Smooth muscle cell (in vitro differentiated cells): ENCODE measurements around the gene CLASP2. TPM values are rescaled to one million over a fixed set of nuclear protein-coding genes. Genes with fewer than 3 reads are reported as not detected.
"Not testable (repeated sequence)": the region's sequence is repeated elsewhere in the genome, so short reads cannot be mapped to it uniquely, and the experiment has no call there.

Experiments used
- DNase-seq: peaks from one replicate; lab custom pipeline; 2025; ENCODE audit not compliant: unreplicated experiment; lab: John Stamatoyannopoulos, UW
- H2AFZ ChIP-seq: fragments of 200-600 bp; sonication (generic); 2 replicates; pipeline ENCODE4 v1.6.0; 2016; ENCODE audit warnings: antibody characterized with exemption, low read depth, mild to moderate bottlenecking
- H3F3A ChIP-seq: fragments of 200-600 bp; sonication (generic); 2 replicates; pipeline ENCODE4 v1.6.0; 2017; ENCODE audit warnings: antibody characterized with exemption, low read depth
- H3K27ac ChIP-seq: fragments of 200-600 bp; sonication (generic); 2 replicates; pipeline ENCODE4 v1.5.1; 2016; ENCODE audit warnings: low read depth, mild to moderate bottlenecking
- H3K27me3 ChIP-seq: fragments of 200-600 bp; sonication (generic); 2 replicates; pipeline ENCODE4 v1.6.1; 2016; ENCODE audit warnings: low read depth, mild to moderate bottlenecking
- H3K36me3 ChIP-seq: fragments of 200-600 bp; sonication (generic); 2 replicates; pipeline ENCODE4 v1.5.1; 2016; ENCODE audit warnings: low read depth
- H3K4me1 ChIP-seq: fragments of 200-600 bp; sonication (generic); 2 replicates; pipeline ENCODE4 v1.5.1; 2016; ENCODE audit warnings: low read depth
- H3K4me2 ChIP-seq: fragments of 200-600 bp; sonication (generic); 2 replicates; pipeline ENCODE4 v1.6.0; 2016; ENCODE audit warnings: mild to moderate bottlenecking
- H3K4me3 ChIP-seq: fragments of 200-600 bp; sonication (generic); 2 replicates; pipeline ENCODE4 v1.5.1; 2016; ENCODE audit warnings: mild to moderate bottlenecking
- H3K79me2 ChIP-seq: fragments of 200-600 bp; sonication (generic); 2 replicates; pipeline ENCODE4 v1.6.0; 2016; ENCODE audit warnings: low read depth, mild to moderate bottlenecking
- H3K9ac ChIP-seq: fragments of 200-600 bp; sonication (generic); 2 replicates; pipeline ENCODE4 v1.6.0; 2016; ENCODE audit warnings: low read depth
- H3K9me3 ChIP-seq: fragments of 200-600 bp; sonication (generic); replicated peaks from 2 replicates; pipeline ENCODE4 v1.5.1; 2016; ENCODE audit warnings: low read depth
- H4K20me1 ChIP-seq: fragments of 200-600 bp; sonication (generic); 2 replicates; pipeline ENCODE4 v1.6.0; 2016; ENCODE audit warnings: low read depth
- WGBS: methylation state at CpG from one replicate; pipeline ENCODE4 v1.1.7; 2016; ENCODE audit warnings: low lambda C conversion rate; 5-methylcytosine and 5-hydroxymethylcytosine counted together
- polyA plus RNA-seq: library from polyadenylated mRNA; unstranded; fragments of >200 nt; fragmentation: Nextera tagmentation; extraction: Ambion mirVana; gene quantifications from 2 replicates; pipeline ENCODE4 v1.2.1, GENCODE V29; 2016
- total RNA-seq: library from RNA; depleted of rRNA; stranded (reverse); fragments of >200 nt; gene quantifications from 2 replicates; pipeline ENCODE4 v1.2.3, GENCODE V29; 2014
- TF ChIP-seq, protein P1 (sequence below): fragments of 200-600 bp; sonication (generic); IDR thresholded peaks from 2 replicates; pipeline ENCODE4 v1.5.1; 2017; ENCODE audit warnings: borderline replicate concordance, mild to moderate bottlenecking, antibody characterized with exemption; ENCODE audit not compliant: insufficient read depth, poor library complexity, severe bottlenecking

CLASP2 gene
- total and polyA plus RNA-seq, 2 experiments from 2014 or later = 17.9 to 61.4 TPM

GRCh38 chr3:33473813-33474212, 244.2 kb downstream of the CLASP2 start:
- Histone ChIP-seq H3K9ac (no peak overlapping the region), H4K20me1 (no peaks in the 10 kb centered on the region), H3K27me3 (no peaks in the 10 kb centered on the region), H3K4me3 (no peak overlapping the region), H3F3A (no peaks in the 10 kb centered on the region), H3K4me1 (no peaks in the 10 kb centered on the region), H3K79me2 (no peaks in the 10 kb centered on the region), H2AFZ (no peak overlapping the region), H3K9me3 (no peaks in the 10 kb centered on the region), H3K36me3 (no peaks in the 10 kb centered on the region), H3K27ac (no peak overlapping the region), H3K4me2 (no peak overlapping the region)
- WGBS = 100% methylated on average over 2 of the region's 2 CpGs
- DNase-seq = no peak
- TF ChIP-seq, protein P1, sequence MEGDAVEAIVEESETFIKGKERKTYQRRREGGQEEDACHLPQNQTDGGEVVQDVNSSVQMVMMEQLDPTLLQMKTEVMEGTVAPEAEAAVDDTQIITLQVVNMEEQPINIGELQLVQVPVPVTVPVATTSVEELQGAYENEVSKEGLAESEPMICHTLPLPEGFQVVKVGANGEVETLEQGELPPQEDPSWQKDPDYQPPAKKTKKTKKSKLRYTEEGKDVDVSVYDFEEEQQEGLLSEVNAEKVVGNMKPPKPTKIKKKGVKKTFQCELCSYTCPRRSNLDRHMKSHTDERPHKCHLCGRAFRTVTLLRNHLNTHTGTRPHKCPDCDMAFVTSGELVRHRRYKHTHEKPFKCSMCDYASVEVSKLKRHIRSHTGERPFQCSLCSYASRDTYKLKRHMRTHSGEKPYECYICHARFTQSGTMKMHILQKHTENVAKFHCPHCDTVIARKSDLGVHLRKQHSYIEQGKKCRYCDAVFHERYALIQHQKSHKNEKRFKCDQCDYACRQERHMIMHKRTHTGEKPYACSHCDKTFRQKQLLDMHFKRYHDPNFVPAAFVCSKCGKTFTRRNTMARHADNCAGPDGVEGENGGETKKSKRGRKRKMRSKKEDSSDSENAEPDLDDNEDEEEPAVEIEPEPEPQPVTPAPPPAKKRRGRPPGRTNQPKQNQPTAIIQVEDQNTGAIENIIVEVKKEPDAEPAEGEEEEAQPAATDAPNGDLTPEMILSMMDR = no peak

GRCh38 chr3:33467786-33468185, 250.3 kb downstream of the CLASP2 start:
- Histone ChIP-seq H2AFZ (no peak overlapping the region), H3K9me3 (no peaks in the 10 kb centered on the region), H3F3A (no peaks in the 10 kb centered on the region), H3K27me3 (no peaks in the 10 kb centered on the region), H3K4me2 (no peak overlapping the region), H3K9ac (peak overlapping the region; percentile 28), H3K4me3 (no peak overlapping the region), H3K79me2 (no peaks in the 10 kb centered on the region), H3K4me1 (no peaks in the 10 kb centered on the region), H3K36me3 (no peaks in the 10 kb centered on the region), H3K27ac (peak overlapping the region; percentile 53), H4K20me1 (no peaks in the 10 kb centered on the region)
- TF ChIP-seq, protein P1 = no peak
- DNase-seq = no peak
- 66% methylated on average over 3 of the region's 3 CpGs for WGBS

DNA sequence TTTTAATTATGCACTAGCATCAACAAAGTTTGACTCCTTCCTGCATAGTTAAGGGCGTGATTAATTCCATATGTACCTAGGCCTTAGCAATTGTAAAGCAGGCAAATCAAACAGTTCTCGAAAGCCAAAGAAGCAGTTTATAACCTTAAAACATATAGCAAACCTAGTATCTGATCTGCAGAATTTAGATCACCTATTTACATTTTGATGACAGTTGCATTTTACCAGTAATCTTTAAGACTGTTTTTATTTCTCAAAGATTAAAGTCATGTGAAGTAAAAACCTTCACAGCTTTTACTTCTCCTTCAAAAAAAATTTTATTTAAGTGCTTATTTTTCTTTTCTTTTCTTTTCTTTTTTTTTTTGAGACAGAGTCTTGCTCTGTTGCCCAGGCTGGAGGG, 257.0 kb downstream of the CLASP2 start:
- TF ChIP-seq, protein P1 = no peak
- Histone ChIP-seq H3K27me3 (no peaks in the 10 kb centered on the region), H3K9me3 (peaks cover 4% of the 10 kb centered on the region), H3K9ac (no peak overlapping the region), H2AFZ (no peak overlapping the region), H3K27ac (no peak overlapping the region), H3F3A (no peaks in the 10 kb centered on the region), H3K4me3 (no peak overlapping the region), H4K20me1 (no peaks in the 10 kb centered on the region), H3K36me3 (no peaks in the 10 kb centered on the region), H3K79me2 (no peaks in the 10 kb centered on the region), H3K4me2 (no peak overlapping the region), H3K4me1 (no peaks in the 10 kb centered on the region)
- 92% methylated on average over 2 of the region's 2 CpGs for WGBS
- DNase-seq = no peak

DNA sequence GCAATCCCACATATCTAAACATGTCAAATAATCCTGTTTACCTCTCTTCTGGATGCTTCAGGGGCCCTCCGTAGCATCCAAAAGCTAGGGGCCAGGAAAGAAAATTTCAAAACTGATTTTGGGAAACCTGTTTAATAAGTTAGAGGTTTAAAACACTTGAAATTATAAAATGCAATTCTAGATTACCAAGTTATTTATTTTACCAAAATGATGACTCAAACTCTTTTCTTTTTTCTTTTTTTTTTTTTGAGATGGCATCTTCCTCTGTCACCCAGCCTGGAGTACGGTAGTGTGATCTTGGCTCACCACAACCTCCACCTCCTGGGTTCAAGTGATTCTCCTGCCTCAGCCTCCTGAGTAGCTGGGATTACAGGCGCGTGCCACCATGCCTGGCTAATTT, 258.5 kb downstream of the CLASP2 start:
- not testable (repeated sequence) for H3K27ac ChIP-seq, DNase-seq, H3F3A ChIP-seq, H3K4me3 ChIP-seq, H2AFZ ChIP-seq, H3K36me3 ChIP-seq, H3K27me3 ChIP-seq, H4K20me1 ChIP-seq, H3K4me1 ChIP-seq, H3K9ac ChIP-seq, H3K4me2 ChIP-seq, H3K9me3 ChIP-seq, H3K79me2 ChIP-seq
- WGBS = 95% methylated on average over 4 of the region's 4 CpGs
